ENCODE measurements around the gene KIF5C.

KIF5C gene

GRCh38 chr2:149068996-149069888 lies 194.2 kb downstream of the KIF5C start:
- Histone ChIP-seq H3K9me2 (ENCODE audit: low read depth, low read length) (no peaks in the 10 kb centered on the region), H3K9ac (ENCODE audit: low read length) (no peak overlapping the region), H3K27me3 (ENCODE audit: insufficient read depth, low read length) (no peaks in the 10 kb centered on the region), H3K79me2 (ENCODE audit: insufficient read depth, low read length) (no peaks in the 10 kb centered on the region), H3K36me3 (ENCODE audit: insufficient read depth, low read length) (no peaks in the 10 kb centered on the region), H4K20me1 (ENCODE audit: insufficient read depth, low read length) (no peaks in the 10 kb centered on the region), H3K9me3 (ENCODE audit: low read length) (no peaks in the 10 kb centered on the region), H3K4me1 (ENCODE audit: insufficient read depth, low read length, severe bottlenecking) (no peaks in the 10 kb centered on the region), H2AFZ (ENCODE audit: low read length) (no peak overlapping the region), H3K4me2 (ENCODE audit: low read length) (no peak overlapping the region), H3K4me3 (ENCODE audit: low read depth, low read length, poor library complexity, severe bottlenecking) (no peak overlapping the region), H3K27ac (ENCODE audit: low read depth, low read length, poor library complexity, severe bottlenecking) (no peak overlapping the region), H3F3A (ENCODE audit: insufficient read depth, low read length) (no peaks in the 10 kb centered on the region)
- TF ChIP-seq EZH2 (IDR thresholded peaks at IDR 0.05; ENCODE audit: borderline replicate concordance, low read length) (no peak), CTCF (IDR thresholded peaks at IDR 0.05; ENCODE audit: low read length) (no peak)

DNA sequence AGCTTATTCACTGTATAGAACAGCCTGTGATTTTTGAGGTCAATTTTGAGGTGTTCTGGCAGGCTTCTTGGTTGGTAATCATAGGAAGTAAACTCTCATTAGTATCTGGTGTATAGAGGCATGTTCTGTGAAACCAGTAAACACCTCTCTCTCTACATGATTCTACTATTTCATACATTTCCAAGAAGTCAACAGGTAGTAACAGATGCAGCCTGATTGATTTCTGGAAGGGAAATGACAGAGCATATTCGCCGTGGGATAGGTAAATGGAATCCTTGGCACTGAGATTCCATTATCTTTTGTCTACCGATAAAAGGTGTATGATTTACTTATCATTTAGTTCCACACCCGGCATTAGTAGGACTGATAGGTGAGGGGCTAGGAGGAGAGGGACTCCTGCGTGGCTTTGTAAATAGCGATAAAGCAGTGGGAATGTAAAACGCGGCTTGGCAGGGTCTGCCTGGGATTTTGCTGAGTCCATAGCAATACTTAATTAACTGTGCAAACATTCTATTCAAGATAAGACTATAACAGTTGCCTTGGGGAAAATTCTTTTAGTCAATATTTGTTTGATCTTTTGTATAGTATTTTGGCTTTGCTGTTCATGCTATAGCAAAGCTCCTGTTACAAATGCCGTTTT lies 195.8 kb downstream of the KIF5C start:
- H3K79me2 ChIP-seq (ENCODE audit: insufficient read depth, low read length): no peaks in the 10 kb centered on the region
- H3K4me1 ChIP-seq (ENCODE audit: insufficient read depth, low read length, severe bottlenecking): no peaks in the 10 kb centered on the region
- H4K20me1 ChIP-seq (ENCODE audit: insufficient read depth, low read length): no peaks in the 10 kb centered on the region
- H2AFZ ChIP-seq (ENCODE audit: low read length): no peak overlapping the region
- no peaks in the 10 kb centered on the region for H3F3A ChIP-seq (ENCODE audit: insufficient read depth, low read length)
- no peak overlapping the region for H3K27ac ChIP-seq (ENCODE audit: low read depth, low read length, poor library complexity, severe bottlenecking)
- no peaks in the 10 kb centered on the region for H3K36me3 ChIP-seq (ENCODE audit: insufficient read depth, low read length)
- H3K4me2 ChIP-seq (ENCODE audit: low read length): no peak overlapping the region
- no peak overlapping the region for H3K4me3 ChIP-seq (ENCODE audit: low read depth, low read length, poor library complexity, severe bottlenecking)
- no peaks in the 10 kb centered on the region for H3K9me2 ChIP-seq (ENCODE audit: low read depth, low read length)
- H3K27me3 ChIP-seq (ENCODE audit: insufficient read depth, low read length): no peaks in the 10 kb centered on the region
- H3K9ac ChIP-seq (ENCODE audit: low read length): no peak overlapping the region
- TF ChIP-seq CTCF (IDR thresholded peaks at IDR 0.05; ENCODE audit: low read length) (no peak), EZH2 (IDR thresholded peaks at IDR 0.05; ENCODE audit: borderline replicate concordance, low read length) (no peak)
- H3K9me3 ChIP-seq (ENCODE audit: low read length): no peaks in the 10 kb centered on the region

- Histone ChIP-seq H3K9ac (ENCODE audit: low read length) (no peak overlapping the region), H3F3A (ENCODE audit: insufficient read depth, low read length) (no peaks in the 10 kb centered on the region), H3K4me3 (ENCODE audit: low read depth, low read length, poor library complexity, severe bottlenecking) (no peak overlapping the region), H3K4me1 (ENCODE audit: insufficient read depth, low read length, severe bottlenecking) (no peaks in the 10 kb centered on the region), H4K20me1 (ENCODE audit: insufficient read depth, low read length) (no peaks in the 10 kb centered on the region), H3K9me2 (ENCODE audit: low read depth, low read length) (no peaks in the 10 kb centered on the region), H3K9me3 (ENCODE audit: low read length) (no peaks in the 10 kb centered on the region), H3K27me3 (ENCODE audit: insufficient read depth, low read length) (no peaks in the 10 kb centered on the region), H3K36me3 (ENCODE audit: insufficient read depth, low read length) (no peaks in the 10 kb centered on the region), H3K27ac (ENCODE audit: low read depth, low read length, poor library complexity, severe bottlenecking) (no peak overlapping the region), H2AFZ (ENCODE audit: low read length) (no peak overlapping the region), H3K4me2 (ENCODE audit: low read length) (no peak overlapping the region), H3K79me2 (ENCODE audit: insufficient read depth, low read length) (no peaks in the 10 kb centered on the region)
- TF ChIP-seq CTCF (IDR thresholded peaks at IDR 0.05; ENCODE audit: low read length) (no peak), EZH2 (IDR thresholded peaks at IDR 0.05; ENCODE audit: borderline replicate concordance, low read length) (no peak)
Measured at GRCh38 chr2:149075105-149075504, 200.1 kb downstream of the KIF5C start.

Measured in OCI-LY1 (cell line).